AG08395 (cell line): Measurements from ENCODE around the gene C22orf39.
A peak's percentile ranks its signal among the peaks of the same experiment; 100 is the strongest.

ENCODE experiments used
- DNase-seq: peaks from one replicate; pipeline ENCODE4 v3.0.0; 2012; ENCODE audit warnings: mixed read lengths, low spot score

C22orf39 gene

DNA sequence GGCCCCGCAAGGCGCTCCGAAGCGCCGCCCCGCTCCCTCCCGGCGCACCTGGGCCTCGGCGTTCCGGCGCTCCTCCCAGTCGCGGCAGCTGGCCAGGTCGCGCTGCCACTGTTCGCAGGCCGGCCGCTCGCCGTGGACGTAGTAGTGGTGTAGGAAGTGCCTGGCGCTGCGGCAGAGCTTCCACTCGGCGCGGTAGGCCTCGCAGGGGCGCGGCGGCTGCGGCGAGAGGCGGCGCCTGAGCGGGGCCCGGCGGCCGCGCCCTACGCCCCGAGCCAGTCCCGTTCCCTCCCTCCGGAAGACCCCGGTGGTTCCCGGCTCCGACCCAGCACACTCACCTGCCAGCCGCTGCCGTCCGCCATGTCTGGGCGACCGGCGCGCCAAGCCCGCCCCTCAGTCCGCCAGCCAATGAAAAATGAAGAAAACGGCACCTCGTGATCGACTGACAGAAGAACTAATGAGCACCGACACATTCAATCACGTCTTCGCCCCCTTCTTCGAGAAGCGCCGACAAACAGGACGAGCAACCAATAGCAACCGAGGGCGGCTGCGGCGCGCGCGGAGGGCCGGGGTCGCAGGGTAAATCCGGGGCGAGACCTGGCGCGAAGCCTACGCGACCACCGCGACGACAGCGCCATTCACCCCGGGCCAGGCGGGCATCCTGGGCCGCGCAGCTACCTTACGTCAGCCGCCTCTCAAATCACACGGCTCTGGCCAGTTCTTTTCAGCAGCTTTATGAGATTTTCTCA lies at the start of gene C22orf39:
Gene C22orf39, minus strand, starts transcription at position 382 of the 746 bp plus-strand sequence. Its CDS starts 23 bp downstream, at position 359.
- DNase-seq = peak; percentile 98

GRCh38 chr22:19497245-19497644 lies 49.7 kb upstream of the C22orf39 start:
- peak; percentile 53 for DNase-seq

- no peak for DNase-seq
Measured at GRCh38 chr22:19496324-19496630, 48.8 kb upstream of the C22orf39 start.

DNA sequence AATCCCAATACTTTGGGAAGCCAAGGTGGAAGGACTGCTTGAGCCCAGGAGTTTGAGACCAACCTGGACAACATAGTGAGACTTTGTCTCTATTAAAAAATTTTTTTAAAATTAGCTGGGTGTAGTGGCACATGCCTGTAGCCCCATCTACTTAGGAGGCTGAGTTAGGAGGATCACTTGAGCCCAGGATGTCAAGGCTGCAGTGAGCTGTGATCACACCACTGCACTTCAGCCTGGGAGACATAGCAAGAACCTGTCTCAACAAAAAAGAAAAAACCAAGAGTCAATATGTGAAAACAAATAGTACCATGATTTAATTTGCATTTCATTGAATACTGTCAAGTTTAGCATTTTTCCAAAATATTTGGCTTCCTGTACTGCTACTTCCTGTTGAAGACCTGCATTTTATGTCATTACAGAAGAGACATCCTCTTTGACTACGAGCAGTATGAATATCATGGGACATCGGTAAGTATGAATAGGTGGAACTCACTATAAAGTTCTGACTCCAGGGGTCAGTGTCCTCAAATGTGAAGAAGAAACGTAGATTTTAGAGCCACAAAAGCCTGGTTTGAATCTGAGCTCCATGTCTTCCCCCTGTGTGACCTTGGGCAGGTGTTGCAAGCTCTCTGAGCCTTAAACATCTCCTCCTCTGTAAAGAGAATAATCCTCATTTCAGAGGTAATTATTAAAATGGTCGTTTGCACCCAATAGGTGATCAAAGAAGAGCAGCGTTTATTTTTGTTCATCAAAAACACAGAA lies 48.2 kb upstream of the C22orf39 start:
- DNase-seq = peak; percentile 18

GRCh38 chr22:19494676-19495173 lies 47.2 kb upstream of the C22orf39 start:
- no peak for DNase-seq

GRCh38 chr22:19494001-19494560 lies 46.6 kb upstream of the C22orf39 start:
- no peak for DNase-seq

- DNase-seq = no peak
Measured at GRCh38 chr22:19492504-19493174, 45.1 kb upstream of the C22orf39 start.

DNA sequence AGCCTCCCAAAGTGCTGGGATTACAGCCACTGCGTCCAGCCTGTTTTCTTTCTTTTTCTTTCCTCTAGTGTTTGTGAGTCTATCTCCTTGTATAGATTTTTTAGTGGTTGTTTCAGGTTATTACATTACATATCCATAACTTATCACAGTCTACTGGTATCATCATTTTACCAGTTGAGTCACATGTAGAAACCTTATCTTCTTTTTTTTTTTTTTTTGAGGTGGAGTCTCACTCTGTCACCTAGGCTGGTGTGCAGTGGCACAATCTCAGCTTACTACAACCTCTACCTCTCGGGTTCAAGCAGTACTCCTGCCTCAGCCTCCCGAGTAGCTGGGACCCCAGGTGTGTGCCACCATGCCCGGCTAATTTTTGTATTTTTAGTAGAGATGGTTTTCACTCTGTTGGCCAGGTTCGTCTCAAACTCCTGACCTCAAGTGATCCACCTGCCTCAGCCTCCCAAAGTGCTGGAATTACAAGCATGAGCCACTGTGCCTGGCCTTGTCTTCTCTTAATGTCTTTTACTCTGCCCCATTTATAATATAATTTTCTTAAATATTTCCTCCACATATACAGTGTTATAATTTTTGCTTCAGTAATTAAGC lies 43.2 kb upstream of the C22orf39 start:
- no peak for DNase-seq

DNA sequence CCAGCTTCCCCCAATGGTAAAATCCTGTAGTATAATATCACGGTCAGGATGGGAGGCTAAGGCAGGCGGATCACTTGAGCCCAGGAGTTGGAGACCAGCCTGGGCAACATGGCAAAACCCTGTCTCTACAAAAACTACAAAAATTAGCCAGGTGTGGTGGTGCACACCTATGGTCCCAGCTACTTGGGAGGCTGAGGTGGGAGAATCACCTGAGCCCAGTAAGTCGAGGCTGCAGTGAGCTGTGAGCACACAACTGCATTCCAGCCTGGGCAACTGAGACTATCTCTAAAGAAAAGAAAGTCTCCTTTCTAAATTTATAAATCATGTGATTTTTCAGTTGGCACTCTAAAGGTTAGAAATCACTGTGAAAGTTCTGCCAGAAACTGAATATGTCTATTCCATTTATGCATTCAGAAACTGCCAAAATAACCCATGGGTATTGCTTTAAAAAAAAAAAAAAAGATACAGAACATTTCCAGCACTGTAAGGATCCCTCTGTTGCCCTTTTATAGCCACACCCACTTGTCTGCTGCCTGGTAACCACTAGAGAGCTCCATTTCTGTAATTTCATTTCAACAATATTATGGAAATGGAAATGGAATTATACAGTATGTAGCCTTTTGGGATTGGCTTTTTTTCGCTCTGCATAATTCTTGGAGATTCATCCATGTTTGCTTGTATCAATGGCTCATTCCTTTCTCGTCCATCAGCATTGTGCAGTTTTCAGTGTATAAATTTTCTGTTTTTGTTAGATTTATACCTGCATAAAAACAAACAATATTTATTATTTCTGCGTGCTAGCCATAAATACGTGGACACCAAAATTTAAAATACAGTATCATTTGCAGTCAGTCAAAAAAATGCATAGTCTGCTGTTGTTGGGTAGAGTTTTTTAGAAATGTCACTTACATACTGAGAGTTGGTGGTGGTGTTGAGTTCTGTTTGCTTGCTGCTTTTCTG lies 41.7 kb upstream of the C22orf39 start:
- peak; percentile 53 for DNase-seq

DNA sequence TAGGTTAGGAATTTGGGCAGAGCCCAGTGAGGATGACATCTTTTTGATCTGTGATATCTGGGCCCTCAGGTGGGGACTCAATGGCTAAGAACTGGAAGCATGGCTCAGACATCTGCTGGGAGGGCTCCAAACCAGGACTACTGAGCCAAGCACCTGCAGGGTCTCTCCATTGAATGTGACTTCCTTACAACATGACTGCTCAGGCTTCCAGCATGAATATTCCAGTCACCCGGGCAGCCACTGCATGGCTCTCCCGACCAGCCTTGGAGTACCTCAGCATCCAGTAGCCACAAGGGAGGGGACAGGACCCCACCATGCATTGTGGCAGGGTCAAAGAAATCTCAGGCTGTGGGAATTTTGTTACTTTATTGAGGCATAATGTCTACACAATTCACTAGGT lies 40.8 kb upstream of the C22orf39 start:
- DNase-seq = no peak

- DNase-seq = no peak
Measured at GRCh38 chr22:19483481-19484244, 36.2 kb upstream of the C22orf39 start.

GRCh38 chr22:19482297-19482696 lies 34.8 kb upstream of the C22orf39 start:
- DNase-seq = no peak

GRCh38 chr22:19480789-19481188 lies 33.3 kb upstream of the C22orf39 start:
- no peak for DNase-seq

- no peak for DNase-seq
Measured at GRCh38 chr22:19480173-19480568, 32.7 kb upstream of the C22orf39 start.

- DNase-seq = peak; percentile 99
Measured at GRCh38 chr22:19479355-19480172, 32.1 kb upstream of the C22orf39 start, which contains the start of gene CDC45. CDC45 (plus strand) TSS chr22:19479920; CDS start chr22:19479969, 49 bp downstream.

DNA sequence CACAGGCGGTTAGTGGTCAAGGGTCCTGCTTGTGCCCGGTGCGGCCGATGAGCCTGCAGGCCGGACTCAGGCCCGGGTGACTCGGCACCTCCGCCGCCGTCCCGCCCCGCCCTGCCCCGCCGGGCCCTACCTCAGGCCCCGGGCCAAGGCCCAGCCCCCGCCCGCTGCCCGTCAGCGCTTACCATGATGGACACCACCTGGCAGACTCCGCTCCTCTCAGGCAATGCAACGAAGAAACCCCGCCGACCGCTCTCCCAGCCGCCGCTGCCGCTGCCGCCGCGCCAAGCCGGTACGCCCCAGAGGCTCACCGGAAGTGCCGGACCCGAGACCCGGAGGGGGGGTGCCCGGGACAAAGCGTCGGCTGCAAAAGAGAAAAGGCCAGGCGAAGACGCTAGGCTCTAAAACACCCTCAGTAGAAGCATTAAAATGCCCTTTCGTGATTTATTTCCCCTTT lies 31.4 kb upstream of the C22orf39 start, which contains the start of gene UFD1:
Gene UFD1, minus strand, starts transcription at position 293 of the 454 bp plus-strand sequence. Its CDS starts 108 bp downstream, at position 185.
- DNase-seq = peak; percentile 82

- DNase-seq = no peak
Measured at GRCh38 chr22:19478045-19478900, 30.8 kb upstream of the C22orf39 start.
